ENCODE measurements around the gene CRB3.

DNA sequence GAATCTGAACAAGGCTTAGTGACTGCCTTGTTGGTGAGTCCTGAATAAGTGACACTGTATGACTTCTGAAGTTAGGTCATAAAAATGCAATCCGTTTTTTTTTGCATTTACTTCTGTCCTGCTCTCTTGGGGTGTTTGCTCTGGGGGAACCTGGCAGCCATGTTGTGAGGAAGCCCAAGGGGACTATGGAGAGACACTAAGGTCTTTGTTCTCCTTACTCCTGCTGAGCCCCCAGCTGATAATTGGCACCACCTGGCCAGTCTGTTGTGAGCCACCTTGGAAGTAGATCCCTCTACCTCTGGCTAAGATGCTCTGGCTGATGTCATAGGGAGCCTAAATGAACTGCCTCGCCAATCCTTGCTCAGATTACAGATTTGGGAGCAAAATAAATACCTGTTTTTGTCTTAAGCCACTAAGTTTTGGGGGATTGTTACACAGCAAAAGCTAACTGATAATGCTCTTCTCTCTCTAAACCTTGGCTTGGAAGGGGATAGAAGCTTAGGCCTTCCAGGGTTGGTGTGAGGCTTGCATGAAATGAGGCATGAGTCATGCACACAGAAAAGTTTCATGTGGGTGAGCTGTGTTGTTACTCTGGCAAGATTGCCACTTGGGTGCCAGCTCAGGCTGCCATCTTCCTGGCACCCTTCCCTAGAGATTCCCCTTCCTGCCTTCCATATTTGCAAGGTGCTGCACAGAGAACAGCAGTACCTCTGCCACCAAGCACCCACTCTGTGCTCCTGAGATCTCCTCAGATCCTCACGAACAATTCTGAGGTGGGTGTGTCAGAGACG, 27.9 kb downstream of the CRB3 start:
- no peak for TF ChIP-seq POLR2AphosphoS5 (IDR thresholded peaks at IDR 0.05)
- no peak for TF ChIP-seq CTCF (IDR thresholded peaks at IDR 0.05)
